Endodermal cell (in vitro differentiated cells): ENCODE measurements around the gene CREG1. TPM values are rescaled to one million over a fixed set of nuclear protein-coding genes. Genes with fewer than 3 reads are reported as not detected.

Experiments used
- DNase-seq: peaks from one replicate; pipeline ENCODE4 v3.0.0-alpha.2; 2017
- H3K27ac ChIP-seq: 2 replicates; pipeline ENCODE4 v1.5.1; 2013; ENCODE audit warnings: mild to moderate bottlenecking, low read depth, low read length, moderate library complexity
- H3K27me3 ChIP-seq: 2 replicates; pipeline ENCODE4 v1.6.1; 2013; ENCODE audit warnings: mild to moderate bottlenecking, low read length, moderate library complexity; ENCODE audit not compliant: insufficient read depth, control insufficient read depth, poor library complexity, severe bottlenecking
- H3K36me3 ChIP-seq: 2 replicates; pipeline ENCODE4 v1.7.0; 2013; ENCODE audit warnings: mild to moderate bottlenecking, low read length, moderate library complexity; ENCODE audit not compliant: control insufficient read depth, insufficient read depth
- H3K4me1 ChIP-seq: one replicate; pipeline ENCODE4 v1.7.0; 2013; ENCODE audit warnings: low read length; ENCODE audit not compliant: control insufficient read depth, insufficient read depth
- H3K4me3 ChIP-seq: 2 replicates; pipeline ENCODE4 v1.5.1; 2013; ENCODE audit warnings: mild to moderate bottlenecking, low read length, moderate library complexity
- H3K9ac ChIP-seq: 2 replicates; pipeline ENCODE4 v1.6.1; 2013; ENCODE audit warnings: mild to moderate bottlenecking, low read length, moderate library complexity; ENCODE audit not compliant: poor library complexity, severe bottlenecking; ENCODE audit errors: extremely low read depth
- H3K9me3 ChIP-seq: 2 replicates; pipeline ENCODE4 v1.6.1; 2013; ENCODE audit warnings: mild to moderate bottlenecking, low read length, moderate library complexity; ENCODE audit not compliant: control insufficient read depth
- H3K27ac Mint-ChIP-seq: 2 replicates; pipeline ENCODE4 v1.8.0; 2020; ENCODE audit warnings: mixed read lengths
- H3K27me3 Mint-ChIP-seq: 2 replicates; pipeline ENCODE4 v1.8.0; 2021; ENCODE audit warnings: mild to moderate bottlenecking, mixed read lengths; ENCODE audit not compliant: insufficient read depth
- H3K36me3 Mint-ChIP-seq: 2 replicates; pipeline ENCODE4 v1.8.0; 2020; ENCODE audit warnings: low read depth, mixed read lengths
- H3K4me1 Mint-ChIP-seq: 2 replicates; pipeline ENCODE4 v1.8.0; 2020; ENCODE audit warnings: mixed read lengths
- H3K4me3 Mint-ChIP-seq: 2 replicates; pipeline ENCODE4 v1.8.0; 2020; ENCODE audit warnings: mild to moderate bottlenecking, moderate library complexity, mixed read lengths
- H3K9me3 Mint-ChIP-seq: 2 replicates; pipeline ENCODE4 v1.8.0; 2020; ENCODE audit warnings: mild to moderate bottlenecking, mixed read lengths
- CTCF ChIP-seq: fragments of 200-600 bp; sonication (generic); conservative IDR thresholded peaks from 2 replicates; pipeline ENCODE4 v1.5.0; 2021; ENCODE audit warnings: antibody characterized with exemption, mild to moderate bottlenecking
- WGBS, 2 experiments: methylation state at CpG; one replicate each; pipeline versions ENCODE4 v1.1.5 to v1.1.7; 2013; ENCODE audit warnings: missing lambda C conversion rate in 2 of 2, mixed read lengths in 1 of 2; ENCODE audit not compliant: insufficient coverage in 1 of 2, insufficient read length in 1 of 2; 5-methylcytosine and 5-hydroxymethylcytosine counted together
- total RNA-seq, 2 donors: library from RNA; stranded (reverse); fragmentation: NEBNext Ultra II Directional in 1 of 2; extraction: Animal tissue kit (Norgen Biotek cat#: 25700) in 1 of 2; gene quantifications; 2 replicates in 1 of 2; 3 replicates in 1 of 2; pipeline ENCODE4 v1.2.1, GENCODE V29; 2021

Gene CREG1
- total RNA-seq, 2 donors from 2014 or later: 19.0 to 19.7 TPM

- Mint-ChIP-seq H3K4me1 (no peaks in the 10 kb centered on the region), H3K9me3 (no peaks in the 10 kb centered on the region), H3K4me3 (no peak overlapping the region), H3K27me3 (no peaks in the 10 kb centered on the region), H3K36me3 (no peaks in the 10 kb centered on the region), H3K27ac (no peak overlapping the region)
- Histone ChIP-seq H3K36me3 (no peaks in the 10 kb centered on the region), H3K9ac (no peak overlapping the region), H3K27ac (no peak overlapping the region), H3K4me1 (no peaks in the 10 kb centered on the region), H3K27me3 (no peaks in the 10 kb centered on the region), H3K9me3 (no peaks in the 10 kb centered on the region), H3K4me3 (no peak overlapping the region)
- TF ChIP-seq CTCF: no peak
- 93 to 94% methylated on average over 19 to 30 of the region's 30 CpGs for WGBS, 2 experiments
- no peak for DNase-seq
Measured at GRCh38 chr1:167517535-167518330, 35.8 kb downstream of the CREG1 start.

DNA sequence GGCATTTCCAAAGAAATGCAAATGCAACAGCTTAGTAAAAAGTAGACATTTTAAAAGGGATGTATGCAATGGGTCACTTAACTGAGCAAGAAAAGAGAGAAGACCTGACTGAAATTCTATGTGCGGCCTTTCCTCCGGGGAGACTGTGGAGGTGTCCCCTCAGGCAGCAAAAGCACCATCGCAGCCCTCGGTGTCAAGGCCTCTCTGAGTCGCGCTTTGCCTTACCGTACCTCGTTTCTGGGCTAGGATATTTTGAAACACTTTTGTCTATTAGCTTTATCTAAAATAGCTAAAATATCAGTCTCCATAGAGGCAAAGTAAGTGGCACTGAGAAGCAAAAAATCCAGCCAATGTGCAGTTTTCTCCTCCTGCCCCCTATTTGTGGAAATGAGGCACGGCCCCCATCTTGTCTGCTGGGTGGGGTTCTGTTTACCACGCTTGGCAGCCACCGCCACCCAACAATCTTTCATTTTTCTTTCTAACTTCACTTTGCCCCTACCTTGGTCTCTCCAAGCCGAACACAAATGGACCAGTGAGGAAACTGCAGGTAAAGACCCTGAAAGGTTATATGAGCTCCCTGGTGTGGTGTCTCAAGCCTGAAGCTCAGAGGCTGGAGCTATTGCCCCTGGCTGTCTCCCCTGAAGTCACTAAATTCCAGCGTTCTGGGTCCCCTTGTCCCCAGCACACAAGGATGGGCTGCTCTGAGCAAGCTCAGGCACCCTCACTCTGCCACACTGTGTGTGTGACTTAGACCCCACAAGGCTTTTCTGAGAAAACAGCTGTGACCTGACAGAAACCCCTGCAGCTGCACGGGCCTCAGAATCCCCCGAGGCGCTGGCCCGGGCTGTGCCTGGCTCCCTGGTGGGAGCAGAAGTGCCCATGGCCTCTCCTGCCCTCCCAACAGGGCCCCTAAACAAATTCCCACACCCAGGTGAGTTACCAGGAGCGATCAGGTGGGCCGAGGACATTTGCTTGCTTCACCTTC, 36.9 kb downstream of the CREG1 start:
- Mint-ChIP-seq H3K9me3 (no peaks in the 10 kb centered on the region), H3K27ac (no peak overlapping the region), H3K4me1 (no peaks in the 10 kb centered on the region), H3K36me3 (no peaks in the 10 kb centered on the region), H3K27me3 (no peaks in the 10 kb centered on the region), H3K4me3 (no peak overlapping the region)
- 89 to 92% methylated on average over 15 to 19 of the region's 19 CpGs for WGBS, 2 experiments
- Histone ChIP-seq H3K27ac (no peak overlapping the region), H3K9me3 (no peaks in the 10 kb centered on the region), H3K4me1 (no peaks in the 10 kb centered on the region), H3K36me3 (no peaks in the 10 kb centered on the region), H3K27me3 (no peaks in the 10 kb centered on the region), H3K4me3 (no peak overlapping the region), H3K9ac (no peak overlapping the region)
- TF ChIP-seq CTCF: no peak
- peak; percentile 44 for DNase-seq

- H3K9ac ChIP-seq: no peak overlapping the region
- DNase-seq: peak; percentile 26
- H3K36me3 Mint-ChIP-seq: no peaks in the 10 kb centered on the region
- no peak for TF ChIP-seq CTCF
- H3K4me3 Mint-ChIP-seq: no peak overlapping the region
- no peak overlapping the region for H3K27ac Mint-ChIP-seq
- H3K9me3 Mint-ChIP-seq: no peaks in the 10 kb centered on the region
- H3K4me3 ChIP-seq: no peak overlapping the region
- WGBS, 2 experiments: 85 to 96% methylated on average over 3 to 4 of the region's 4 CpGs
- no peaks in the 10 kb centered on the region for H3K9me3 ChIP-seq
- no peaks in the 10 kb centered on the region for H3K36me3 ChIP-seq
- H3K27me3 ChIP-seq: no peaks in the 10 kb centered on the region
- H3K4me1 ChIP-seq: no peaks in the 10 kb centered on the region
- no peaks in the 10 kb centered on the region for H3K27me3 Mint-ChIP-seq
- H3K4me1 Mint-ChIP-seq: no peaks in the 10 kb centered on the region
- no peak overlapping the region for H3K27ac ChIP-seq
Measured at GRCh38 chr1:167515893-167516321, 37.7 kb downstream of the CREG1 start.
